Calu3 (cell line): ENCODE results near the gene FILIP1. TPM values are rescaled to one million over a fixed set of nuclear protein-coding genes. Genes with fewer than 3 reads are reported as not detected.
"Not testable (repeated sequence)": the region's sequence is repeated elsewhere in the genome, so short reads cannot be mapped to it uniquely, and the experiment has no call there.

Experiments
- BruUV-seq: library from RNA; stranded (reverse); fragments of 400-500 nt; replicated peaks from 2 replicates; lab custom pipeline; 2021; lab: Mats Ljungman, UMichigan
- CTCF ChIA-PET: fragments of 300-600 bp; sonication (Branson Sonifier 250); formaldehyde crosslinking; loops from one replicate; lab custom pipeline; 2022; ENCODE audit warnings: antibody characterized with exemption; lab: Charles Lee
- DNase-seq: peaks from one replicate; pipeline ENCODE4 v3.0.0; 2022
- H3K27ac Mint-ChIP-seq: one replicate; pipeline ENCODE4 v1.8.0; 2022; ENCODE audit warnings: mixed read lengths; ENCODE audit not compliant: unreplicated experiment
- H3K27me3 Mint-ChIP-seq: one replicate; pipeline ENCODE4 v1.8.0; 2022; ENCODE audit warnings: mixed read lengths; ENCODE audit not compliant: unreplicated experiment
- H3K36me3 Mint-ChIP-seq: one replicate; pipeline ENCODE4 v1.8.0; 2022; ENCODE audit warnings: mild to moderate bottlenecking, moderate library complexity, mixed read lengths; ENCODE audit not compliant: insufficient read depth, unreplicated experiment
- H3K4me1 Mint-ChIP-seq: one replicate; pipeline ENCODE4 v1.8.0; 2022; ENCODE audit warnings: mild to moderate bottlenecking, low read depth, mixed read lengths; ENCODE audit not compliant: unreplicated experiment
- H3K4me3 Mint-ChIP-seq: one replicate; pipeline ENCODE4 v1.8.0; 2022; ENCODE audit warnings: mild to moderate bottlenecking, low read depth, moderate library complexity, mixed read lengths; ENCODE audit not compliant: unreplicated experiment
- H3K9me3 Mint-ChIP-seq: one replicate; pipeline ENCODE4 v1.8.0; 2022; ENCODE audit warnings: low read depth, mixed read lengths; ENCODE audit not compliant: unreplicated experiment
- CTCF ChIP-seq: fragments of 200-600 bp; IDR thresholded peaks from one replicate; pipeline ENCODE4 v1.8.0; 2022; ENCODE audit warnings: antibody characterized with exemption; ENCODE audit not compliant: unreplicated experiment
- intact Hi-C: fragments of 100-400 bp; cut with micrococcal nuclease; formaldehyde crosslinking; loops from one replicate; pipeline ENCODE4 v1.10.0; 2022; ENCODE audit not compliant: unreplicated experiment
- total RNA-seq: library from RNA; stranded (reverse); gene quantifications from 2 replicates; pipeline ENCODE4 v1.2.3, GENCODE V29; 2022

Gene FILIP1
- total RNA-seq, 1 experiment from 2014 or later = not detected

DNA sequence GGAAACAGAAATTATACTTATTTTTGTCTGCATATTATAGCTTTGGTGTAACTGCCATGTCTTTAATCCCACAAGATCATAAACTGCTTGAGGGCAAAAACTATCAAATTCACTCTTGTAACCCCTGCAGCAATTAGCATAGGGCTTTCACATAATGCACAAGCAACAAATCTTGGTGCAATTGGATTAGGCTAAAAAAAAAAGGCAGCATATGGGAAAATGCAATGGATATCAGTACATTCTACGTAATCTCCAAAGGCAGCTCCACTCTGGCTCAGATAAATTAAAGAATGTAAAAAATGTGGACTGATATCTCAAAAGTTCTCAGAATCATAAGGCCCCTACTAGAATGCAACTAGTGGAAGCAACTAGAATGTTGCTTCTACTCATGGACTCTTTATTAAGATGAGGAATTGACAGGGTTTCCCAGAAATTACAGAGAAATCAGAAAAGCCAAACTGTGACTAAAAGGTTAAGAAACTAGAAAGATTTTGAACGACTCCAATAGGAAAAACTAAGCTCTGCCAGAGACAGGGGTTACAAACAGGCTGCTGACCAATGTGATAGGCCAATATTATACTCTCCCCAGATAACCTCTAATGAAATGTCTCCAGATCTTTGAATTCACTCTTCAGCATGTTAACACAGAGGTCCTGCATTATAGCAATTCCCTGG is 55.0 kb downstream of the FILIP1 start:
- BruUV-seq = no TSS peak
- peaks cover 17% of the 10 kb centered on the region for H3K4me1 Mint-ChIP-seq
- no peak for TF ChIP-seq CTCF
- DNase-seq = no peak
- H3K4me3 Mint-ChIP-seq = no peak overlapping the region
- H3K36me3 Mint-ChIP-seq = no peaks in the 10 kb centered on the region
- no peaks in the 10 kb centered on the region for H3K27me3 Mint-ChIP-seq
- CTCF ChIA-PET = interaction anchor here (1.2 to 1.3 kb wide), 2 partner anchors 13 to 26 kb away, joined by 3 to 4 read pairs; no protein-coding TSS in a partner anchor
- no peaks in the 10 kb centered on the region for H3K9me3 Mint-ChIP-seq
- no peak overlapping the region for H3K27ac Mint-ChIP-seq
- intact Hi-C loops = no loop called here

DNA sequence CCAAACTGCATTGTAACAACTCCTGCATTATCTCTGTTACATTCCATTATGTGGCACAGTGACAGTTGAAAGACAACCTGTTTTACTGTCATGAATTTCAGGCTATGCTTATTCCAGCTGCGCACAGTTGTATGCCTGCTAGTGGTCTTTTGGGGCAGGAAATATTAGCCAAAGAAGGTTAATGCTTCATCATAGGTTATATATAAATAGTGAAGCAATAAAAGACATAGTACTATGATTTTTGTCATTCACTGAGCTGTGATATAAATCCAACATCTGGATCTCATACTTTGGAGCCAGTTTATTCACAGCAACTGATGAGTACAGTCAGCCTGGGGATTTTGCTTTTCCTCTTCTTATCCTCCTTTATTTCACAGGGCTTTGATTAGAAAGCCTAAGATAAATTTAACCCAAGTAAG is 55.6 kb downstream of the FILIP1 start:
- H3K27ac Mint-ChIP-seq = no peak overlapping the region
- DNase-seq = no peak
- no peaks in the 10 kb centered on the region for H3K36me3 Mint-ChIP-seq
- intact Hi-C loops = no loop called here
- no peak overlapping the region for H3K4me3 Mint-ChIP-seq
- no peaks in the 10 kb centered on the region for H3K9me3 Mint-ChIP-seq
- TF ChIP-seq CTCF = no peak
- no TSS peak for BruUV-seq
- no peaks in the 10 kb centered on the region for H3K27me3 Mint-ChIP-seq
- H3K4me1 Mint-ChIP-seq = peaks cover 17% of the 10 kb centered on the region
- CTCF ChIA-PET = interaction anchor here (1.2 to 1.3 kb wide), 3 partner anchors 13 to 62 kb away, joined by 3 to 4 read pairs (median 4); no protein-coding TSS in a partner anchor

DNA sequence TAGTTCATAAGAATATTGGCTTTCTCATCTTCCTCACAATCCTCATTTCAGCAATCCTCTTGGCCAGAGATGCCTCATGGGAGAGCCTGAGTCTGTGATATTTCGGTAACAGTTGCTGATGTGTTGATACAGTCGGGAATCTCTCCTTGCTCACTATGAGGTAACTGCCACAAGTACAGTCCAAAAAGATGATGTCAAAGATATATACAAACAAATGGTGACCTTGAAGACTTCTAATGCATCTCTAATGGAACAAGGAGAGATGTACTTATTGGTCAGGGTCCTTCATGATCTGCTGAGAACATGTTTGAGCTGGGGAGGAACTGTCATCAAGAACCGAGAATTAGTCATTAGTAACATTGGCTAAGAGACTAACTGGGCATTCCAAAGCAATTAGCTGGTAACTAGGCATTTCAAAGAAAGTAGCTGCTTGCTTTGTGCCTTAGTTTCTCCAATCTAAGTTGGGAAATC is 56.1 kb downstream of the FILIP1 start:
- CTCF ChIA-PET = interaction anchor here (1.2 to 1.3 kb wide), 2 partner anchors 12 to 61 kb away, joined by 4 read pairs; no protein-coding TSS in a partner anchor
- TF ChIP-seq CTCF = no peak
- no peak for DNase-seq
- Mint-ChIP-seq H3K9me3 (no peaks in the 10 kb centered on the region), H3K4me3 (no peak overlapping the region), H3K4me1 (peaks cover 17% of the 10 kb centered on the region), H3K36me3 (no peaks in the 10 kb centered on the region), H3K27me3 (no peaks in the 10 kb centered on the region), H3K27ac (no peak overlapping the region)
- BruUV-seq = no TSS peak
- intact Hi-C loops = no loop called here

- no peak for TF ChIP-seq CTCF
- BruUV-seq = no TSS peak
Observed at GRCh38 chr6:75436869-75437268, 56.7 kb downstream of the FILIP1 start.

GRCh38 chr6:75432809-75433208 is 60.8 kb downstream of the FILIP1 start:
- H3K4me1 Mint-ChIP-seq = peaks cover 12% of the 10 kb centered on the region
- intact Hi-C loops, H3K27me3 Mint-ChIP-seq, H3K4me3 Mint-ChIP-seq, DNase-seq, H3K27ac Mint-ChIP-seq, BruUV-seq, CTCF ChIA-PET, H3K9me3 Mint-ChIP-seq, H3K36me3 Mint-ChIP-seq: not testable (repeated sequence)

More at GRCh38 chr6:75436869-75437268, 56.7 kb downstream of the FILIP1 start:
- Mint-ChIP-seq H3K27ac (no peak overlapping the region), H3K4me3 (no peak overlapping the region), H3K27me3 (no peaks in the 10 kb centered on the region), H3K9me3 (no peaks in the 10 kb centered on the region), H3K4me1 (peaks cover 17% of the 10 kb centered on the region), H3K36me3 (no peaks in the 10 kb centered on the region)
- intact Hi-C loops = no loop called here
- CTCF ChIA-PET = interaction anchor here (0.7 to 1.3 kb wide), 3 partner anchors 40 to 1262 kb away, joined by 3 to 4 read pairs (median 3); no protein-coding TSS in a partner anchor
- DNase-seq = no peak
